A549 (cell line): Measurements from ENCODE around the gene ZNHIT2.

Source experiments
- BCL3 ChIP-seq: fragments of >200 bp; sonication (Bioruptor Twin); formaldehyde crosslinking; IDR thresholded peaks from 3 replicates; pipeline ENCODE4 v1.6.1; 2016
- CHD2 ChIP-seq: fragments of 150-350 bp; IDR thresholded peaks from 2 replicates; pipeline ENCODE4 v1.6.1; 2014; ENCODE audit warnings: low read length; ENCODE audit not compliant: partially characterized antibody
- TF ChIP-seq, protein P1 (sequence below): fragments of 200-600 bp; sonication (generic); IDR thresholded peaks from 2 replicates; pipeline ENCODE4 v1.6.1; 2016; ENCODE audit warnings: antibody characterized with exemption, mild to moderate bottlenecking, moderate library complexity
- TF ChIP-seq, protein P2 (sequence below): fragments of >200 bp; sonication (Bioruptor Twin); formaldehyde crosslinking; IDR thresholded peaks from 3 replicates; pipeline ENCODE4 v1.5.1; 2016

DNA sequence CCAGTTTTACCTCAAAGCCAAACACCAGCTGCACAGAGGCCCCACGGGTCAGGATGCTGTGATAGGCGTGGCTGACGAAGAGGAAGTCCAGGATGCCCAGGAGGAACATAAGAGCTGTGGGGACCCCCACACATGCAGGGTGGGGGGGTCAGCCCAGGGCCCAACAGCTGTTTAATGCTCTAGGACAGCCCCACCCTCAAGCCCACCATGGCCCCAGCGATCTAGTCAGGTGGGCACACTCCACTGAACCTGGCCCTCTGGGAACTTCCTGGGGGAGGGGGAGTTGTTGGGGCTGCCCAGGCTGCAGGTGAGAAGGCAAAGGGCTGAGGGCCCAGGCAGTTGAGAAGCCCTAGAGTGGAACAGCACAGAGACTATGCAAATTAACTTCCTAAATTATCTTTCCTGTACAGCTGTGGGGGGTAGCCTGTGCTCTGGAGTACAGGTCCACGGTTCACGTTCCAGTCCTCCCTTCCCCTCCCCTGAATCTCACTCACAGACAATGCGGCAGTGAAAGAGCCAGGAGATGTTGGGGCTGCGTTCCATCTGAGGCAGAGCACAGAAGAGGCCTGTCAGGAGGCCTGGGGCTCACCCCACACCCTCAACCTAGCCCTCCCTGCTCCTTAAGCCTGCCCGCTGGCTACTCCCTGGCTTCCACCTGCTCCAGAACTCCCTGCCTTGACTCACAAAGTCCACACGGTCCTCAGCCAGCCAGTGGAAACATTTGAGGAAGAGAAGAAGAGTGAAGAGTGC is 14.9 kb upstream of the ZNHIT2 start:
- no peak for TF ChIP-seq CHD2
- no peak for TF ChIP-seq BCL3
- TF ChIP-seq, protein P1, sequence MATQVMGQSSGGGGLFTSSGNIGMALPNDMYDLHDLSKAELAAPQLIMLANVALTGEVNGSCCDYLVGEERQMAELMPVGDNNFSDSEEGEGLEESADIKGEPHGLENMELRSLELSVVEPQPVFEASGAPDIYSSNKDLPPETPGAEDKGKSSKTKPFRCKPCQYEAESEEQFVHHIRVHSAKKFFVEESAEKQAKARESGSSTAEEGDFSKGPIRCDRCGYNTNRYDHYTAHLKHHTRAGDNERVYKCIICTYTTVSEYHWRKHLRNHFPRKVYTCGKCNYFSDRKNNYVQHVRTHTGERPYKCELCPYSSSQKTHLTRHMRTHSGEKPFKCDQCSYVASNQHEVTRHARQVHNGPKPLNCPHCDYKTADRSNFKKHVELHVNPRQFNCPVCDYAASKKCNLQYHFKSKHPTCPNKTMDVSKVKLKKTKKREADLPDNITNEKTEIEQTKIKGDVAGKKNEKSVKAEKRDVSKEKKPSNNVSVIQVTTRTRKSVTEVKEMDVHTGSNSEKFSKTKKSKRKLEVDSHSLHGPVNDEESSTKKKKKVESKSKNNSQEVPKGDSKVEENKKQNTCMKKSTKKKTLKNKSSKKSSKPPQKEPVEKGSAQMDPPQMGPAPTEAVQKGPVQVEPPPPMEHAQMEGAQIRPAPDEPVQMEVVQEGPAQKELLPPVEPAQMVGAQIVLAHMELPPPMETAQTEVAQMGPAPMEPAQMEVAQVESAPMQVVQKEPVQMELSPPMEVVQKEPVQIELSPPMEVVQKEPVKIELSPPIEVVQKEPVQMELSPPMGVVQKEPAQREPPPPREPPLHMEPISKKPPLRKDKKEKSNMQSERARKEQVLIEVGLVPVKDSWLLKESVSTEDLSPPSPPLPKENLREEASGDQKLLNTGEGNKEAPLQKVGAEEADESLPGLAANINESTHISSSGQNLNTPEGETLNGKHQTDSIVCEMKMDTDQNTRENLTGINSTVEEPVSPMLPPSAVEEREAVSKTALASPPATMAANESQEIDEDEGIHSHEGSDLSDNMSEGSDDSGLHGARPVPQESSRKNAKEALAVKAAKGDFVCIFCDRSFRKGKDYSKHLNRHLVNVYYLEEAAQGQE = no peak
- TF ChIP-seq, protein P2, sequence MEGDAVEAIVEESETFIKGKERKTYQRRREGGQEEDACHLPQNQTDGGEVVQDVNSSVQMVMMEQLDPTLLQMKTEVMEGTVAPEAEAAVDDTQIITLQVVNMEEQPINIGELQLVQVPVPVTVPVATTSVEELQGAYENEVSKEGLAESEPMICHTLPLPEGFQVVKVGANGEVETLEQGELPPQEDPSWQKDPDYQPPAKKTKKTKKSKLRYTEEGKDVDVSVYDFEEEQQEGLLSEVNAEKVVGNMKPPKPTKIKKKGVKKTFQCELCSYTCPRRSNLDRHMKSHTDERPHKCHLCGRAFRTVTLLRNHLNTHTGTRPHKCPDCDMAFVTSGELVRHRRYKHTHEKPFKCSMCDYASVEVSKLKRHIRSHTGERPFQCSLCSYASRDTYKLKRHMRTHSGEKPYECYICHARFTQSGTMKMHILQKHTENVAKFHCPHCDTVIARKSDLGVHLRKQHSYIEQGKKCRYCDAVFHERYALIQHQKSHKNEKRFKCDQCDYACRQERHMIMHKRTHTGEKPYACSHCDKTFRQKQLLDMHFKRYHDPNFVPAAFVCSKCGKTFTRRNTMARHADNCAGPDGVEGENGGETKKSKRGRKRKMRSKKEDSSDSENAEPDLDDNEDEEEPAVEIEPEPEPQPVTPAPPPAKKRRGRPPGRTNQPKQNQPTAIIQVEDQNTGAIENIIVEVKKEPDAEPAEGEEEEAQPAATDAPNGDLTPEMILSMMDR = no peak
